ENCODE measurements around the gene PTPRC. TPM values are rescaled to one million over a fixed set of nuclear protein-coding genes. Genes with fewer than 3 reads are reported as not detected.

PTPRC gene
- total and polyA plus RNA-seq, 2 donors, result 130 to 490 TPM

- DNase-seq (ENCODE audit: low read depth in 6 of 9, low spot score in 9 of 9), result no peak
- Histone ChIP-seq H3K36me3 (ENCODE audit: control insufficient read depth in 2 of 2, insufficient read depth in 2 of 2, low read length in 1 of 2) (peaks cover 26 to 90% of the 10 kb centered on the region in 2 donors), H3K4me1 (ENCODE audit: control insufficient read depth in 2 of 2, insufficient read depth in 2 of 2, low read length in 2 of 2) (no peaks in the 10 kb centered on the region), H3K9me3 (ENCODE audit: control insufficient read depth in 2 of 2, insufficient read depth in 1 of 2, low read length in 1 of 2) (no peaks in the 10 kb centered on the region), H3K4me3 (ENCODE audit: low read length in 2 of 2) (no peak overlapping the region), H3K27ac (ENCODE audit: low read depth in 1 of 2, low read length in 1 of 2) (no peak overlapping the region), H3K27me3 (ENCODE audit: control insufficient read depth in 2 of 2, insufficient read depth in 1 of 2, low read length in 1 of 2) (no peaks in the 10 kb centered on the region)
- WGBS, result 99% methylated on average over 5 of the region's 5 CpGs
These were observed 90.5 kb downstream of the PTPRC start for GRCh38 chr1:198729195-198729863.

GRCh38 chr1:198730952-198731351, 92.1 kb downstream of the PTPRC start:
- no peaks in the 10 kb centered on the region for H3K4me1 ChIP-seq (ENCODE audit: control insufficient read depth in 2 of 2, insufficient read depth in 2 of 2, low read length in 2 of 2)
- no peaks in the 10 kb centered on the region for H3K9me3 ChIP-seq (ENCODE audit: control insufficient read depth in 2 of 2, insufficient read depth in 1 of 2, low read length in 1 of 2)
- H3K36me3 ChIP-seq (ENCODE audit: control insufficient read depth in 2 of 2, insufficient read depth in 2 of 2, low read length in 1 of 2), result peaks cover 22 to 94% of the 10 kb centered on the region in 2 donors
- no peak for DNase-seq (ENCODE audit: low read depth in 6 of 9, low spot score in 9 of 9)
- H3K4me3 ChIP-seq (ENCODE audit: low read length in 2 of 2), result no peak overlapping the region
- H3K27ac ChIP-seq (ENCODE audit: low read depth in 1 of 2, low read length in 1 of 2), result no peak overlapping the region
- WGBS, result 97% methylated on average over 2 of the region's 2 CpGs
- H3K27me3 ChIP-seq (ENCODE audit: control insufficient read depth in 2 of 2, insufficient read depth in 1 of 2, low read length in 1 of 2), result no peaks in the 10 kb centered on the region

GRCh38 chr1:198734323-198735008, 95.6 kb downstream of the PTPRC start:
- Histone ChIP-seq H3K27me3 (ENCODE audit: control insufficient read depth in 2 of 2, insufficient read depth in 1 of 2, low read length in 1 of 2) (no peaks in the 10 kb centered on the region), H3K4me1 (ENCODE audit: control insufficient read depth in 2 of 2, insufficient read depth in 2 of 2, low read length in 2 of 2) (no peaks in the 10 kb centered on the region), H3K9me3 (ENCODE audit: control insufficient read depth in 2 of 2, insufficient read depth in 1 of 2, low read length in 1 of 2) (no peaks in the 10 kb centered on the region), H3K27ac (ENCODE audit: low read depth in 1 of 2, low read length in 1 of 2) (no peak overlapping the region), H3K36me3 (ENCODE audit: control insufficient read depth in 2 of 2, insufficient read depth in 2 of 2, low read length in 1 of 2) (peaks cover 9 to 86% of the 10 kb centered on the region in 2 donors), H3K4me3 (ENCODE audit: low read length in 2 of 2) (no peak overlapping the region)
- DNase-seq (ENCODE audit: low read depth in 6 of 9, low spot score in 9 of 9), result no peak
- 86% methylated on average over 2 of the region's 2 CpGs for WGBS

GRCh38 chr1:198741744-198742143, 102.9 kb downstream of the PTPRC start:
- no peak for DNase-seq (ENCODE audit: low read depth in 6 of 9, low spot score in 9 of 9)
- WGBS, result 95% methylated on average over 3 of the region's 3 CpGs
- H3K4me1 ChIP-seq (ENCODE audit: control insufficient read depth in 2 of 2, insufficient read depth in 2 of 2, low read length in 2 of 2), result no peaks in the 10 kb centered on the region
- no peak overlapping the region for H3K4me3 ChIP-seq (ENCODE audit: low read length in 2 of 2)
- H3K27ac ChIP-seq (ENCODE audit: low read depth in 1 of 2, low read length in 1 of 2), result no peak overlapping the region
- H3K27me3 ChIP-seq (ENCODE audit: control insufficient read depth in 2 of 2, insufficient read depth in 1 of 2, low read length in 1 of 2), result no peaks in the 10 kb centered on the region
- H3K36me3 ChIP-seq (ENCODE audit: control insufficient read depth in 2 of 2, insufficient read depth in 2 of 2, low read length in 1 of 2), result peaks cover 31 to 81% of the 10 kb centered on the region in 2 donors
- no peaks in the 10 kb centered on the region for H3K9me3 ChIP-seq (ENCODE audit: control insufficient read depth in 2 of 2, insufficient read depth in 1 of 2, low read length in 1 of 2)

- no peaks in the 10 kb centered on the region for H3K9me3 ChIP-seq (ENCODE audit: control insufficient read depth in 2 of 2, insufficient read depth in 1 of 2, low read length in 1 of 2)
- no peaks in the 10 kb centered on the region for H3K4me1 ChIP-seq (ENCODE audit: control insufficient read depth in 2 of 2, insufficient read depth in 2 of 2, low read length in 2 of 2)
- no peak overlapping the region for H3K4me3 ChIP-seq (ENCODE audit: low read length in 2 of 2)
- no peak overlapping the region for H3K27ac ChIP-seq (ENCODE audit: low read depth in 1 of 2, low read length in 1 of 2)
- peaks cover 31 to 80% of the 10 kb centered on the region in 2 donors for H3K36me3 ChIP-seq (ENCODE audit: control insufficient read depth in 2 of 2, insufficient read depth in 2 of 2, low read length in 1 of 2)
- WGBS, result 100% methylated on average over 2 of the region's 2 CpGs
- no peaks in the 10 kb centered on the region for H3K27me3 ChIP-seq (ENCODE audit: control insufficient read depth in 2 of 2, insufficient read depth in 1 of 2, low read length in 1 of 2)
- DNase-seq (ENCODE audit: low read depth in 6 of 9, low spot score in 9 of 9), result no peak
These were observed 108.3 kb downstream of the PTPRC start for GRCh38 chr1:198747127-198747526.

- Histone ChIP-seq H3K4me1 (ENCODE audit: control insufficient read depth in 2 of 2, insufficient read depth in 2 of 2, low read length in 2 of 2) (no peaks in the 10 kb centered on the region), H3K4me3 (ENCODE audit: low read length in 2 of 2) (no peak overlapping the region), H3K27ac (ENCODE audit: low read depth in 1 of 2, low read length in 1 of 2) (no peak overlapping the region), H3K36me3 (ENCODE audit: control insufficient read depth in 2 of 2, insufficient read depth in 2 of 2, low read length in 1 of 2) (peaks cover 25 to 79% of the 10 kb centered on the region in 2 donors), H3K9me3 (ENCODE audit: control insufficient read depth in 2 of 2, insufficient read depth in 1 of 2, low read length in 1 of 2) (no peaks in the 10 kb centered on the region), H3K27me3 (ENCODE audit: control insufficient read depth in 2 of 2, insufficient read depth in 1 of 2, low read length in 1 of 2) (no peaks in the 10 kb centered on the region)
- WGBS, result 100% methylated on average over 1 of the region's 1 CpG
- DNase-seq (ENCODE audit: low read depth in 6 of 9, low spot score in 9 of 9), result no peak
These were observed 110.4 kb downstream of the PTPRC start for GRCh38 chr1:198749279-198749678.

- no peaks in the 10 kb centered on the region for H3K4me1 ChIP-seq (ENCODE audit: control insufficient read depth in 2 of 2, insufficient read depth in 2 of 2, low read length in 2 of 2)
- no peaks in the 10 kb centered on the region for H3K27me3 ChIP-seq (ENCODE audit: control insufficient read depth in 2 of 2, insufficient read depth in 1 of 2, low read length in 1 of 2)
- H3K27ac ChIP-seq (ENCODE audit: low read depth in 1 of 2, low read length in 1 of 2), result no peak overlapping the region
- no peak for DNase-seq (ENCODE audit: low read depth in 6 of 9, low spot score in 9 of 9)
- 97% methylated on average over 3 of the region's 3 CpGs for WGBS
- peaks cover 26 to 79% of the 10 kb centered on the region in 2 donors for H3K36me3 ChIP-seq (ENCODE audit: control insufficient read depth in 2 of 2, insufficient read depth in 2 of 2, low read length in 1 of 2)
- no peaks in the 10 kb centered on the region for H3K9me3 ChIP-seq (ENCODE audit: control insufficient read depth in 2 of 2, insufficient read depth in 1 of 2, low read length in 1 of 2)
- H3K4me3 ChIP-seq (ENCODE audit: low read length in 2 of 2), result no peak overlapping the region
These were observed 111.2 kb downstream of the PTPRC start for GRCh38 chr1:198750081-198750480.

GRCh38 chr1:198751741-198752140, 112.9 kb downstream of the PTPRC start:
- Histone ChIP-seq H3K9me3 (ENCODE audit: control insufficient read depth in 2 of 2, insufficient read depth in 1 of 2, low read length in 1 of 2) (no peaks in the 10 kb centered on the region), H3K4me3 (ENCODE audit: low read length in 2 of 2) (no peak overlapping the region), H3K27ac (ENCODE audit: low read depth in 1 of 2, low read length in 1 of 2) (no peak overlapping the region), H3K4me1 (ENCODE audit: control insufficient read depth in 2 of 2, insufficient read depth in 2 of 2, low read length in 2 of 2) (no peaks in the 10 kb centered on the region), H3K27me3 (ENCODE audit: control insufficient read depth in 2 of 2, insufficient read depth in 1 of 2, low read length in 1 of 2) (no peaks in the 10 kb centered on the region), H3K36me3 (ENCODE audit: control insufficient read depth in 2 of 2, insufficient read depth in 2 of 2, low read length in 1 of 2) (peaks cover 26 to 74% of the 10 kb centered on the region in 2 donors)
- 79% methylated on average over 3 of the region's 3 CpGs for WGBS
- DNase-seq (ENCODE audit: low read depth in 6 of 9, low spot score in 9 of 9), result no peak

- no peak for DNase-seq (ENCODE audit: low read depth in 6 of 9, low spot score in 9 of 9)
- Histone ChIP-seq H3K27me3 (ENCODE audit: control insufficient read depth in 2 of 2, insufficient read depth in 1 of 2, low read length in 1 of 2) (no peaks in the 10 kb centered on the region), H3K4me3 (ENCODE audit: low read length in 2 of 2) (no peak overlapping the region), H3K9me3 (ENCODE audit: control insufficient read depth in 2 of 2, insufficient read depth in 1 of 2, low read length in 1 of 2) (no peaks in the 10 kb centered on the region), H3K27ac (ENCODE audit: low read depth in 1 of 2, low read length in 1 of 2) (no peak overlapping the region), H3K4me1 (ENCODE audit: control insufficient read depth in 2 of 2, insufficient read depth in 2 of 2, low read length in 2 of 2) (no peaks in the 10 kb centered on the region), H3K36me3 (ENCODE audit: control insufficient read depth in 2 of 2, insufficient read depth in 2 of 2, low read length in 1 of 2) (peaks cover 25 to 58% of the 10 kb centered on the region in 2 donors)
- 97% methylated on average over 1 of the region's 1 CpG for WGBS
These were observed 115.8 kb downstream of the PTPRC start for GRCh38 chr1:198754670-198755069.
